Activated gamma-delta T cell treated with anti-CD3 and anti-CD28 coated beads, Interleukin-2, amount 50 U/mL, for 16 hours (primary cell): ENCODE data around the gene UBE4B.
"Not testable (repeated sequence)": the region's sequence is repeated elsewhere in the genome, so short reads cannot be mapped to it uniquely, and the experiment has no call there.

Experiments used
- DNase-seq: peaks from one replicate; pipeline ENCODE4 v3.0.0-alpha.2; 2020; ENCODE audit warnings: low read depth

Gene UBE4B

DNA sequence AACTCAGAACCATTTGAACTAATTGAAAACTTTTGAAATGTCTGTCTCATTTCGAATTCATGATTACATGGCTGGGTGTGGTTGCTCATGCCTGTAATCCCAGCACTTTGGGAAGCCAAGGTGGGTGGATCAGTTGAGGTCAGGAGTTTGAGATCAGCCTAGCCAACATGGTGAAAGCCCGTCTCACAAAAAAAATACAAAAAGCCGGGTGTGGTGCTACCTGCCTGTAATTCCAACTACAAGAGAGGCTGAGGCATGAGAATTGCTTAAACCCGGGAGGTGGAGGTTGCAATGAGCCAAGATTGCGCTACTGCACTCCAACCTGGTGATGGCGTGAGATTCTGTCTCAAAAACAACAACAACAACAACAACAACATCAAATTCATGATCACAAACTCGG is 40.6 kb downstream of the UBE4B start:
- not testable (repeated sequence) for DNase-seq

DNA sequence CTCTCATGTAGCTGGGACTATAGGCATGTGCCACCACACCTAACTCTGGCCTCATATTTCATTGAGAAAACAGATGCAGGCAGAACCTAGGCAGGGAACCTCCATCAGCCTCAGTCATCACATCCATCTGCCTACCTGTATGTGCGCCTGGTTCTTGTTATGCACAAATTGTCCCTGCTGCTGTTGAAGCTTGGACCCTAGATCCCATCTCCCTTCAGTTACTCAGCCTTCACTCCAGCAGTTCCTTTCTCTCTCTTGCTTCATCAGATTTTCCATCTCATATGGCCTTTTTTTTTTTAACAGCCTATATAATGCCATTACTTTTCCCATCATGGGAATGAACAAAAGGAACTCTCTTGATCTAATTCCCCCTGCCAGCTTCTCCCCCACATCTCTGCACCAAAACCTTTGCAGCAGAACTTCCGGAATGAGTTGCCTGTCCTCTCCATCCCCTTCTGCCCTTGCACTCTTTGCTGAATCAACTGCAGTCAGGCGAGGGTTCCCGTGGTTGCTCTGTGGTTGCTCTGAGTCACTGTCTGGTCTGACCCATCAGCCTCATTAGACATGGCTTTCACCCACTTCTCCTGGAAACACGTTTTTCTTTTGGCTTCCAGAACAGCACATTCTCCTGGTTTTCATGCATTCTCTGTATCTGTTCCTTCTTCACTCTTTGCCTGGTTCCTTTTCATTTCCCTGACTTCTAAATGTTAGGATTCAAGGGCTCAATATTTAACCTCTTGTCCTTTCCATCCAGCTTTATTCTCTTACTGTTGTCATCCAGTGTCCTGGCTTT is 41.5 kb downstream of the UBE4B start:
- peak; percentile 42 for DNase-seq

DNA sequence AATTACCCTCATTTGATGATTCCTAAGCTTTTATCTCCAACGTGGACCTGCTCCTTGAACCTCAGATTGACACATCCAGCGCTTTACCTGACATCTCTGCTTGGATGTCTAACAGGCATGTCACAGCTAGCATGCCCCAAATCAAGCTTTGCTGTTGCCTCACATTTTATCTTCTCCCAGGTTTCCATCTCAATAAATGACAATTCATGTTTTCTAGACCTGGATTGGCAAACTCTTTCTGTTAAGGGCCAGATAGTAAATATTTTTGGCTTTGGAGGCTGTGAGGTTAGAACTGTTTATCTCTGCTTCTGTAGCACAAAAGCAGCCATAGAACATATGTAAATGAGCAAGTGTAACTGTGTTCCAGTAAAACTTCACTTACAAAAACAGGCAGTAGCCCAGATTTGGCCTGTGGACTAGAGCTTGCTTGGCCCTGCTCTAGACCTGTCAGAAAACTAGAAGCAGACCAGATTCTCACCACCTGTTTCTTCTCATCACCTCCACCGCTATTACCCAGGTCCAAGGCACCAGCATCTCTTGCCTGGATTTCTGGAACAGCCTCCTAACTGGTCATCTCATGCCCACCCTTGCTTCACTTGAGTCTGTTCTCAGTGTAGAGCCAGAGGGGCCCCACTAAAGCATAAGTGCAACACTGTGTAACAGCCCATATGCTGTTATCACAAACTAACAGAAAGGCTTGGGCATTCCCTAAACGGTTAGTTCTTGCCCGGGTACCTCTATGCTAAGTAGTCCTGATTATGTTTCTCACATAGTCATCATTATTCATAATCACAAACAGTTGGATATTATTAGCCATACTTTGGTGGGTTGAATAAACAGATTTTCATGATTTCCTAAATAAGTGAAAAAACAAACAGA is 42.3 kb downstream of the UBE4B start:
- no peak for DNase-seq

DNA sequence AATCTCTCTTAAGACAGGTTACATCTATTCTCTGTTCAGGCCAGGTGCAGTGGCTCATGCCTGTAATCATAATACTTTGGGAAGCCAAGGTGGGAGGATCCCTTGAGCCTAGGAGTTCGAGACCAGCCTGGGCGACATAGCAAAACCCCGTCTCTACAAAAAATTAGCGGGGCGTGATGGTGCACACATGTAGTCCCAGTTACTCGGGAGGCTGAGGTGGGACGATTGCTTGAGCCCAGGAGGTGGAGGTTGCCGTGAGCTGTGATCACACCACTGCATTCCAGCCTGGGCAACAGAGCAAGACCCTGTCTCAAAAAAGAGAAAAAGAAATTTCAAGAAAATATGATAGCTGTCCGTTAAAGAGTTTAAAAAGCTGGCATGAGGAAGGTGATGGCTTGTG is 43.0 kb downstream of the UBE4B start:
- no peak for DNase-seq

DNA sequence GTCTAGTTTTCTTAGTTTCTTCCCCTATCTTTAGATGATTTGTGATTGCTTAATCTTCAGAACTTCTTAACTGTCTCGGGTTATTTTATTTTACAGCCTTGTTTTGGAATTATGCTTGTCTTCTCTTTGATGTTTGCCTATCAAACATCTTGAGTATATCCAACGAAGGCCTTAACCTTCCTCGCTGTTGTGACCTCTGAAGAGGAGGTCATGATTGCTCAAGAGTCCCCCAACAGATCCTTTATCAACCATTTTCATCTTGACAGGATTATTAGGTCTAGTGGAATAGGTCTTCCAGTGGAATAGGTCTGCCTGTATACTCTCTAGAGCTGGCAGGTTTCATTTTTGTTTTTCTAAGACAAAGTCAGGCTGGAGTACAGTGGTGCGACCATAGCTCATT is 45.7 kb downstream of the UBE4B start:
- no peak for DNase-seq

DNA sequence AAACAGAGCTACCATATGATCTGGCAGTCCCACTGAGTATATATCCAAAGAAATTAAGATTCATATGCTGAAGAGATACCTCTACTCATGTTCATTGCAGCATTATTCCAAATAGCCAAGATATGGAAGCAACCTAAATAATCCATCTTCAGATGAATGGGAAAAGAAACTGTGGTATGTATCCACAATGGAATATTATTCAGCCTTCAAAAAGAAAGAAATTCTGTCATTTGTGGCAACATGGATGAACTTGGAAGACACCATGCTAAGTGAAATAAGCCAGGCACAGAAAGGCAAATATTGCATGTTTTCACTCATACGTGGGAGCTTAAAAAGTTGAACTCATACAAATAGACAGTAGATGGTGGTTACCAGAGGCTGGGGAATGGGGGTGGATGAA is 47.8 kb downstream of the UBE4B start:
- DNase-seq = no peak

DNA sequence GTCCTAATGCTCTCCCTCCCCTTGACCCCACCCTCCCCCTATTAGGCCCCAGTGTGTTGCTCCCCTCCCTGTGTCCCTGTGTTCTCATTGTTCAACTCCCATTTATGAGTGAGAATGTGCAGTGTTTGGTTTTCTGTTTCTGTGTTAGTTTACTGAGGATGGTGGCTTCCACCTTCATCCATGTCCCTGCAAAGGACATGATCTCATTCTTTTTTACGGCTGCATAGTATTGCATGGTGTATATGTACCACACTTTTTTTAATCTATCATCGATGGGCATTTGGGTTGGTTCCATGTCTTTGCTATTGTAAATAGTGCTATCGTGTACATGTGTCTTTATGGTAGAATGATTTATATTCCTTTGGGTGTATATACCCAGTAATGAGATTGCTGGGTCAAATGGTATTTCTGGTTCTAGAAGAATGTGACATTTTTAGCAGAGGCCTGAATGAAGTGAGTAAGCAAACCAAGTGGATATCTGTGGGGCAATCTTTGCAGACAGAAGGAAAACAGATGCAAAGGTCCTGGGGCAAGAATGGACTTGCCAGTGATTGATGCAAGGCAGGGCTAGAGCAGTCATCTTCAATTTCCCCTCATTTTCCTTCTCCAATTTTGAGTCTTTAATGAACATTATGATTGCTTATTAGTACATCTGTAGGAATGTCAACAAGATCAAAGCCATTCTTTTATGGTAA is 50.2 kb downstream of the UBE4B start:
- DNase-seq = no peak

DNA sequence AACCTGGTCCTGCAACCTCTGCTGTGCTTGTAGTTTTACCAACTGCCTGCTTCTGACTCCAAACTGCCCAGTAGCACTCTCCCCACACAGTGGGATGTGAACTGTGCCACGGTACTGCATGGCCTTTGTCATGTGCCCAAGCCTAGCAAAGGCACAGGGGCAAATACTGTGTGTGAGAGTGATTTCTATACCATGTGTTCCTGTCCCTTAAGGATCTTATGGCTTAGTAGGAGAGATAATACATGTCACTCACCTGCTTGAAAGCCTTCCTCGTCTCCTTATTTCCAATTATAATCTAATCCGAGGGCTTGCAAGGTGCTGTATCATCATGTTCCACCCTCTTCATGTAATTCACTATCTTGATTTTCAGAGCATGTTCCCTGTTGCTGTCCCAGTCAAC is 51.3 kb downstream of the UBE4B start:
- no peak for DNase-seq

DNA sequence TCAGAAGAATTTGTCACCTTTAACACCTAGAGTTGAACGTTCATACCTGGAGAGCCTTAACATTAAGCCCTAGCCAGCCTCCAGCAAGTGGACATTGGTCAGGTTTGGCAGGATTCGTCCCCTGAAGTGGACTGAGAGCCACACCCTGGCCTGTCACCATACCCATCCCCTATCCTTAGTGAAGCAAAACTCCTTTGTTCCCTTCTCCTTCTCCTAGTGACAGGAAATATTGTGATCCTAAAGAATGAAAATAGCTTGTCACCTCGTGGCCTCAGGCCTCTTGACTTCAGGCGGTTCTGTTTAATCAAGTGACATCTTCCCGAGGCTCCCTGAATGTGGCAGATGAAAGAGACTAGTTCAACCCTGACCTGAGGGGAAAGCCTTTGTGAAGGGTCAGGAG is 52.3 kb downstream of the UBE4B start:
- no peak for DNase-seq

DNA sequence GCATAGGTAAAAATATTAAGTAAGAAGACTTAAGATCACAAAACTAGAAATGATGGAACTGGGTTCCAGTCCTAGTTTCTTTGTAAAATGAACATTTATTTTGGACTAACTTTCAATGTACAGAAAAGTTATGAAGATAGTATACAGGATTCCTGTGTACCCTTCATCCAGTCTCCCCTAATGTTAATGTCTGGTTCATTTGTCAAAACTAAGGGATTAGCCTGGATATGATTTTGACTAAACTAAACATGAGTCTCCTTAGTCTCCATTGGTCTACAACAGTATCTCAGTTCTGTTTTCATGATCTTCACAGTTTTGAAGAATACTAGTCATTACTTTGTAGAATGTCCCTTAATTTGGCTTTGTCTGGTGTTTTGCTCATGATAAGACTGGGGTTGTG is 54.5 kb downstream of the UBE4B start:
- no peak for DNase-seq

DNA sequence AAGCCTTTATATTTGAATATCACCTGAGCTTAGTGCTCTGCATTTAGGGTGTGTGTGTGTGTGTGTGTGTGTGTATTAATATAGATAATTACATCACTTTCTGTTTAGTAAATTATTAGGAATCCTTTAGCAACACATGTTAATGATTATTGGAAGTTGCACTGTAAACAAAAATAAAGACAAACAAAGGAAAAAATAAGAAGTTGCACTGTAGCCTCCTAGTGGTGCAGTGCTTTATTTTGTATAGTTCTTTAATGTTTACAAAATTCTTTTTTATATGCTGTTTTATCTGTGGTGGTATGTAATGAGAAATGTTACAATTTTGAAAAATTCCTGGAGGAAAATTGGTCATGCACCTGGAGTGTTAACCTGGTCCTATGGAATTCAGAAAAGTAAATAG is 69.2 kb downstream of the UBE4B start:
- DNase-seq = no peak

DNA sequence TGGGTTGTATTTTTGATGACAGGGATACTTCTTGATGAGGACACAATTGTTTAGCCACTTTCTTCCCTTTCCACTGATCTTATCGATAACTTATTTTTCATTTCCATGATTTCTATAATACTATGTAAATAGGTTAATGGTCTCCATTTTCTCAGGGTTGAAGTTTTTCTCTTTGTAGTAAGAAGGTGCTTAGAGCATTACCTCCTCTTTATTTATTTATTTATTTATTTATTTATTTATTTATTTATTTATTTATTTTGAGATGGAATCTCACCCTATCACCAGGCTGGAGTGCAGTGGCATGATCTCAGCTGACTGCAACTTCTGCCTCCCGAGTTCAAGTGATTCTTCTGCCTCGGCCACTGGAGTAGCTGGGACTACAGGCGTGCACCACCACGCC is 70.4 kb downstream of the UBE4B start:
- no peak for DNase-seq

DNA sequence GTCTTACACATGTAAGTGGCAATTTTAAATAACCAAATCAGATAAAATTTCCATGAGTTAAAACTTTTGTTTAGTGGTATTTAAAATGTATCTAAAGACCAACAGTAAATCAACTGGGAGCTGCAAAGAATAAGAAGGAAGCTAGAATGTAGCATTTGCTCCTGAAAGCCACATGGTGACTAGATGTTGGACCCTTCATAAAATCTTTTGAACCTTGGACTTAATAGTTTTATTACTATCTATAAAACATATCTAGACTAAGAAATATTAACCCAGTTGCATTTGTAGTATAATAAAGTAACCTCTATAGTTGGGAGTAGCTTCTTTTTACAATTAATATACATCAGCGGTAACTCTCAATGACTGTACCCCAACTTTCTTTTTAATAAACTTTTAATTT is 72.1 kb downstream of the UBE4B start:
- no peak for DNase-seq

DNA sequence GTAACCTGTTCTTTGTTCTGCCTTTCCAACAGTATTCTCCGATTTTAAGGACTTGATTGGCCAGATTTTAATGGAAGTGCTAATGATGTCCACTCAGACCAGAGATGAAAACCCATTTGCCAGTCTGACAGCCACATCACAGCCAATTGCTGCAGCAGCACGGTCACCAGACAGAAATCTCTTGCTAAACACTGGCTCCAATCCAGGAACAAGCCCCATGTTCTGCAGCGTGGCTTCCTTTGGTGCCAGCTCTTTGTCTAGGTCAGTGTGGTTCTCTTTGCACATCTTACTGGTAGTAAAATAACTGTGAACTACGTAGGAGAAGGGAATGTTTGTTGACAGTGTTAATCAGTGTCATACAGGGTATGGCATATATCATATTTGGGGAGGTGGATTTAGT is 72.7 kb downstream of the UBE4B start:
- no peak for DNase-seq

DNA sequence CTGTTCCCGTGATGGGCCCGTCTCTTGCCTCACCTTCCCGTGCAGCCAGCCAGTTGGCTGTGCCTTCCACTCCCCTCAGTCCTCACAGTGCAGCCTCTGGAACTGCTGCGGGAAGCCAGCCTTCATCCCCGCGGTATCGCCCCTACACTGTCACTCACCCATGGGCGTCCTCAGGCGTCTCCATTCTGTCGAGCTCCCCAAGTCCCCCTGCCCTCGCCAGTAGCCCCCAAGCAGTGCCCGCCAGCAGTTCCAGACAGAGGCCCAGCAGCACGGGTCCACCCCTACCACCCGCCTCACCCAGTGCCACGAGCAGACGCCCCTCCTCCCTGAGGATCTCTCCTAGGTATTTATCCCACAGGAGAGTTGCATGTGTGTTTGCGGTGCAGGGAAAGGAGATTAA is 73.5 kb downstream of the UBE4B start:
- no peak for DNase-seq

DNA sequence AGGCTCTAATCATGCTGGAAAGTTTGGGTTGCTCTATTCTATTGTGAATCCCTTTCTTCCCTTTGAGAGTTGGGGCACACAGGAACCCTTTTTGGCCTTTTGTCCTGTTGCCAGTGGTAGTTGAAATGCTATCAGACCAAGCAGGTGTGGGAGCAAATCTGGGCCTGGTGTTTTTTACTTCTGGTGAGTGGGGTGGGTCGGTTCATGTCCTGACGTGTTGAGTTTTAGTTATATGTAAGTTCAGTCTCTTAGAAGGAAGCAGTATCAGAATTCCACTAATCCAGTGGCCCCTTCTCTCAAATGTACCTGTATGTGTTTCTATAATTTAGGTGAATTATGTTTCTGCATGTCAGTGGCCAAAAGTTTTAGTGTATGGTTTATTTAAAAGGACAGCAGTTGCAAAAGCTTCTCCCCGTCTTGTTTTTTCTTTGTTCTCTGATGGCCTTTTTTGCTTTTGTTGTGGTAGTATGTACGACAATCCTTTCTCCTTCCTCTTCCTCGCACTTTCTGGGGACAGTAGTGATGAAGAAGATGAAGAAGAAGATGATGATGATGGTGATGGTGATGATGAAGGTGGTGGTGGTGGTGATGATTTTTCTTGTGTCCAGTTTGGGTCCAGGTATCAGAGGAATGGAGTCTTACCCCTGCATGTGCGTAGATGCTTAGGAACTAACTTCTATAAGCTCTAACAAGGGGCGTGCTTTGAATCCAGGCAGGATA is 74.2 kb downstream of the UBE4B start:
- no peak for DNase-seq

DNA sequence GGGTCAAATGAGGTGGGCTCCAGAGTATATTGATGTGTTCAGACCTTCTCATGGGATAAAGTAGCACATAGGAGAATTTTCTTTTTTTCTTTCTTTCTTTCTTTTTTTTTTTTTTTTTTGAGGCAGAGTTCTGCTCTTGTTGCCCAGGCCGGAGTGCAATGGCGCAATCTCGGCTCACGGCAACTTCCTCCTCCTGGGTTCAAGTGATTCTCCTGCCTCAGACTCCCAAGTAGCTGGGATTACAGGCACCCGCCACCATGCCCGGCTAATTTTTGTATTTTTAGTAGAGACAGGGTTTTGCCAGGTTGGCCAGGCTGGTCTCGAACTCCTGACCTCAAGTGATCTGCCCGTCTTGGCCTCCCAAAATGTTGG is 74.7 kb downstream of the UBE4B start:
- not testable (repeated sequence) for DNase-seq

DNA sequence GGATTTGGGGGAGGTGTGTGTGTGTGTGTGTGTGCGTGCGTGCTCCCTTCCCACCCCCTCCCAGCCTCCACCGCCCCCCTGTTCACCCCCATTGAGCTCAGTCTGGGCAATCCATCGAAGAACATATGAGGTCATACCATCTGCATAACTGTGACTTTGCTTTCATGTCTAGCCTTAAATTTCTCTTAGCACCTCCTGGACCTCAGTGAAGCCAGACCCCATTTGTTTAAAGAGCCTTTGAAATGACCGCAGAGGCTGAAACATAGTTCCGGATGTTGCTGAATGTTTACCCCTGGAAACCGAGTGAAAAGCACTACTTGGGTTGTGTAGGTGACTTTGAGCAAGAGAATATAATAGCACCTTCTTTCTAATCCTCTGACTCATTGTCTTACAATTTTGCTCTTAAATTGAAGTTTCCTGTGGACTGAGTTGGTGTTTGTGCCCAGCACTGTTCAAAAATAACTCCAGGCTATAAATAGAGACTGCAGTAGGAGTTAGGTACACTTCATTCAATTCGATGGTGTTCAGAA is 75.4 kb downstream of the UBE4B start:
- DNase-seq = no peak

DNA sequence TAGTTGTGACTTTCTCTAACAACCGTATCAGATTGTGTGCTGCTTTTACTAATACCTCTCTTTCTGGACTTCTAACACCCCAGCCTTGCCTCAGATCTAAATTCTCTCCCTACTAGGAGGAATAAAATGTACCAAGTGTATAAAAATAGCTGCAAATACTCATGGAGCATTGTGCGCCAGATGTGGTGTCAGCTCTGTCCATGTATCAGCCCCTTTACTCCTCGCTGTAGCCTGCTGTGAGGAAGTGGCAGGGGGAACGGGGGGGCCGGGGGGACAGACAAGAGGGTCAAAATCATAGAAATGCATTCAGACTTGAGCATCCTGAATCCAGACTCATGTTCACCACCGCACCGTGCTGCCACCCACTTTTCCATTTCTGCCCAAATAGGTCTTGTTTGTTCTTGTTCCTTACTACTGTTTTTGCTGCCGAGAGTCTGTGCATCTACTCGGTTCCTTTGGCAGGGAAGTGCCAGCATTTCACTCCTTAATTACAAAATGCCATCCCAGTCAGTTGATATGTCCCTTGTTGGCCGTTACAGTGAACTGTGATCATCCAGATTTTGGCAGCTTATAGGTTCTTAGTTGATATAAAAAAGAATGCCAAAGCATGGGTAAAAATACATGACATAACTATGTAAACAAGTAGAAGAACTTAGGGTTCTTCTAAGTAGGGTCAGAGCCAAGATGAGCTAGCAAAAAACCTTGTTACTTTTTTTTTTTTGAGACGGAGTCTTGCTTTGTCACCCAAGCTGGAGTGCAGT is 76.4 kb downstream of the UBE4B start:
- no peak for DNase-seq

DNA sequence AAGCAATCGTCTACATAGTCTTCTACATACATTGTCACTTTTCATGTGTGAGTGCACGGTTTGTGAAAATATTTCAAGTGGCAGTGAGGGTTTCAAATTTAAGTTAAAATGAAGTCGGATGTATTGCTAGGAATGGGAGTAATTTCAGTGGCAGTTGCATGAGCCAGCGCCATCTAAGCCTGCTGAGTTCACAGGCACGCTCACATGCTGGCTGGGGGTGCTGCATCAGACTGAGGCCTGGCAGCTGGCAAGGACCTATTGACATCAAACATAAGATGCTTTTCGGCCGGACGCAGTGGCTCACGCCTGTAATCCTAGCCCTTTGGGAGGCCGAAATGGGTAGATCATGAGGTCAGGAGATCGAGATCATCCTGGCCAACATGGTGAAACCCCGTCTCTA is 80.7 kb downstream of the UBE4B start:
- DNase-seq = no peak

DNA sequence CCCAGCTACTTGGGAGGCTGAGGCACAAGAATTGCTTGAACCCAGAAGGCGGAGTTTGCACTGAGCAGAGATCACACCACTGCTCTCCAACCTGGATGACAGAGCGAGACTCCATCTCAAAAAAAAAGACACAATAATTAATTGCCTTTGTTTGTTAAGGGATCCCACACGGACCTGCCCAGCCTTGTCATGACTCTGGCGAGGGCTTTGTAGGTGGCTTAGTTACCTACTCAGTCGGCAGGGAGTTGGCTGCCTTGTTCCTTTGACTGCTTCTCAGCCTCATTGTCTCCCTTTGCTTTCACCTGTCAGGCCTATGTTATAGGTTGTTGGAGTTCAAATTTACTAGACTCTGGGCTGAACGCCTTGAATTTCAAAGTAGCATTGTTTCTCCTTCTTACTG is 82.0 kb downstream of the UBE4B start:
- DNase-seq = no peak
